GM21786 (cell line): ENCODE measurements around the gene ISY1.
"Not testable (repeated sequence)": the region's sequence is repeated elsewhere in the genome, so short reads cannot be mapped to it uniquely, and the experiment has no call there.

ENCODE experiments used
- ATAC-seq: cut with Tn5 transposase; IDR thresholded peaks from one replicate; pipeline ENCODE4 v1.9.1; 2021; ENCODE audit not compliant: unreplicated experiment

Gene ISY1

GRCh38 chr3:129166579-129167332 lies 5.9 kb upstream of the ISY1 start:
- ATAC-seq: no peak

- ATAC-seq: not testable (repeated sequence)
These were observed 4.7 kb upstream of the ISY1 start for GRCh38 chr3:129165594-129165993.

- ATAC-seq: no peak
These were observed 3.6 kb upstream of the ISY1 start for GRCh38 chr3:129164500-129164899.

- ATAC-seq: no peak
These were observed 2.1 kb upstream of the ISY1 start for GRCh38 chr3:129162729-129163579.

GRCh38 chr3:129161860-129162271 lies 1.0 kb upstream of the ISY1 start:
- no peak for ATAC-seq

- no peak for ATAC-seq
These were observed 16.1 kb downstream of the ISY1 start for GRCh38 chr3:129144786-129145185.

GRCh38 chr3:129141011-129141410 lies 19.9 kb downstream of the ISY1 start:
- ATAC-seq: not testable (repeated sequence)

GRCh38 chr3:129139911-129140310 lies 21.0 kb downstream of the ISY1 start:
- ATAC-seq: no peak

- not testable (repeated sequence) for ATAC-seq
These were observed 24.6 kb downstream of the ISY1 start for GRCh38 chr3:129136275-129136674.

- no peak for ATAC-seq
These were observed 28.6 kb downstream of the ISY1 start for GRCh38 chr3:129132097-129132866.

- no peak for ATAC-seq
These were observed 29.3 kb downstream of the ISY1 start for GRCh38 chr3:129131465-129132088.

GRCh38 chr3:129130291-129130813 lies 30.5 kb downstream of the ISY1 start:
- ATAC-seq: no peak

GRCh38 chr3:129128357-129129155 lies 32.3 kb downstream of the ISY1 start:
- no peak for ATAC-seq

- ATAC-seq: no peak
These were observed 34.1 kb downstream of the ISY1 start for GRCh38 chr3:129126726-129127280.

- ATAC-seq: no peak
These were observed 37.4 kb downstream of the ISY1 start for GRCh38 chr3:129123314-129124060.

GRCh38 chr3:129122412-129123011 lies 38.4 kb downstream of the ISY1 start:
- ATAC-seq: no peak

GRCh38 chr3:129121792-129122411 lies 39.0 kb downstream of the ISY1 start, which contains the start of gene RAB43:
Gene RAB43, minus strand, starts transcription at chr3:129121804. Its CDS starts 315 bp downstream, at chr3:129121489.
- ATAC-seq: peak; percentile 38
